Measurements from ENCODE around the gene ZCCHC10. TPM values are rescaled to one million over a fixed set of nuclear protein-coding genes. Genes with fewer than 3 reads are reported as not detected.

The ZCCHC10 gene
- total RNA-seq, 6 donors from 2014 or later = 5.7 to 21.3 (median 12.4) TPM

Small RNA genes lying within 50 kb of the gene (small RNA-seq; reads per million reads assigned to genes)
- 0 reads per million in 4 donors for gene AC113410.1
- 0 to 0.29 (median 0) reads per million in 4 donors for gene AC113410.3
- 0 reads per million in 4 donors for gene ATP6V0E1P1
- 0 reads per million in 4 donors for gene RF00019

Other genes with a start within 250 kb of the ZCCHC10 start
- gene SEPTIN8, start 249.3 kb downstream of the ZCCHC10 start, total RNA-seq = 10 to 100 TPM; 26.3 to 41.5 (median 31.5) TPM
- 1 to 10 TPM in 1 of 6 donors, under 1 TPM in 4, not detected in 1; 0.30 to 1.0 (median 0.55) TPM for gene SOWAHA, start 213.2 kb downstream of the ZCCHC10 start, total RNA-seq
- 10 to 100 TPM in 5 of 6 donors, 1 to 10 TPM in 1; 7.7 to 27.6 (median 20.0) TPM for gene SHROOM1, start 195.9 kb downstream of the ZCCHC10 start, total RNA-seq
- gene GDF9, start 160.1 kb downstream of the ZCCHC10 start, total RNA-seq = 1 to 10 TPM in 2 of 6 donors, under 1 TPM in 2, not detected in 2; 0.23 to 1.1 (median 0.66) TPM
- gene UQCRQ, start 159.9 kb downstream of the ZCCHC10 start, total RNA-seq = 100 to 1,000 TPM in 3 of 6 donors, 10 to 100 TPM in 3; 44.6 to 327 (median 103) TPM
- 1 to 10 TPM in 3 of 6 donors, under 1 TPM in 3; 0.61 to 2.2 (median 0.89) TPM for gene LEAP2, start 152.9 kb downstream of the ZCCHC10 start, total RNA-seq
- 10 to 100 TPM; 60.8 to 94.5 (median 72.8) TPM for gene AFF4, start 62.9 kb downstream of the ZCCHC10 start, total RNA-seq
- 10 to 100 TPM; 27.2 to 59.1 (median 56.7) TPM for gene HSPA4, start 25.5 kb upstream of the ZCCHC10 start, total RNA-seq

Measured in upper lobe of left lung (tissue), 6 donors.